GM11168 (cell line): ENCODE results near the gene STAG2.
"Not testable (repeated sequence)": the region's sequence is repeated elsewhere in the genome, so short reads cannot be mapped to it uniquely, and the experiment has no call there.

Source experiments
- in situ Hi-C: fragments of 300-500 bp; cut with MboI; formaldehyde crosslinking; loops from one replicate; pipeline ENCODE4 v1.12.0; 2022; ENCODE audit warnings: low sequenced_read_pairs; ENCODE audit not compliant: unreplicated experiment

STAG2 gene

GRCh38 chrX:123961268-123962005 lies at the start of gene STAG2:
Gene STAG2 (plus strand): TSS chrX:123961706. CDS start chrX:124022628, 60,922 bp downstream.
- in situ Hi-C loops, result no loop called here

GRCh38 chrX:123917069-123917468 lies 44.4 kb upstream of the STAG2 start:
- in situ Hi-C loops, result no loop called here

- in situ Hi-C loops, result no loop called here
These were observed 43.3 kb upstream of the STAG2 start for GRCh38 chrX:123918106-123918721.

- in situ Hi-C loops, result no loop called here
These were observed 41.3 kb upstream of the STAG2 start for GRCh38 chrX:123920105-123920785.

- in situ Hi-C loops, result no loop called here
These were observed 38.3 kb upstream of the STAG2 start for GRCh38 chrX:123923211-123923610.

- in situ Hi-C loops, result no loop called here
These were observed 37.3 kb upstream of the STAG2 start for GRCh38 chrX:123924186-123924585.

- in situ Hi-C loops, result no loop called here
These were observed 33.7 kb upstream of the STAG2 start for GRCh38 chrX:123927845-123928244.

- in situ Hi-C loops, result not testable (repeated sequence)
These were observed 29.5 kb upstream of the STAG2 start for GRCh38 chrX:123932055-123932454.

- in situ Hi-C loops, result no loop called here
These were observed 18.4 kb upstream of the STAG2 start for GRCh38 chrX:123943074-123943473.

- in situ Hi-C loops, result no loop called here
These were observed 18.0 kb upstream of the STAG2 start for GRCh38 chrX:123943488-123943887.

- in situ Hi-C loops, result no loop called here
These were observed 11.7 kb upstream of the STAG2 start for GRCh38 chrX:123949846-123950245.

GRCh38 chrX:123959281-123960063 lies 2.0 kb upstream of the STAG2 start:
- in situ Hi-C loops, result no loop called here

- in situ Hi-C loops, result no loop called here
These were observed 594 bp upstream of the STAG2 start for GRCh38 chrX:123960956-123961267.

- in situ Hi-C loops, result no loop called here
These were observed 531 bp downstream of the STAG2 start for GRCh38 chrX:123962006-123962467.

- in situ Hi-C loops, result no loop called here
These were observed 1.4 kb downstream of the STAG2 start for GRCh38 chrX:123962794-123963373.

GRCh38 chrX:123964156-123964834 lies 2.8 kb downstream of the STAG2 start:
- in situ Hi-C loops, result no loop called here

- in situ Hi-C loops, result no loop called here
These were observed 4.2 kb downstream of the STAG2 start for GRCh38 chrX:123965712-123966111.

GRCh38 chrX:123967497-123967896 lies 6.0 kb downstream of the STAG2 start:
- in situ Hi-C loops, result no loop called here

GRCh38 chrX:123968383-123969050 lies 7.0 kb downstream of the STAG2 start:
- in situ Hi-C loops, result no loop called here
